Neural cell (in vitro differentiated cells): ENCODE results near the gene KLF9.

ENCODE experiments used
- CTCF ChIP-seq: fragments of 450-650 bp; IDR thresholded peaks from 2 replicates; pipeline ENCODE4 v1.5.1; 2014; ENCODE audit warnings: antibody characterized with exemption, mild to moderate bottlenecking, moderate library complexity; ENCODE audit not compliant: poor library complexity, severe bottlenecking
- SMC3 ChIP-seq: fragments of 450-650 bp; conservative IDR thresholded peaks from 2 replicates; pipeline ENCODE4 v1.6.1; 2014; ENCODE audit warnings: antibody characterized with exemption, mild to moderate bottlenecking, moderate library complexity; ENCODE audit not compliant: poor library complexity

- no peak for TF ChIP-seq CTCF
- TF ChIP-seq SMC3, result no peak
These were observed 5.9 kb downstream of the KLF9 start for GRCh38 chr9:70408393-70409040.
